Naive thymus-derived CD4-positive, alpha-beta T cell (primary cell): ENCODE data around the gene NFATC3. TPM values are rescaled to one million over a fixed set of nuclear protein-coding genes. Genes with fewer than 3 reads are reported as not detected.

Source experiments
- ATAC-seq: fragments of 150-1000 bp; cut with Tn5 transposase; 2 replicates; pipeline ENCODE4 v1.10.0; 2021; ENCODE audit warnings: mild to moderate bottlenecking, moderate library complexity
- CTCF ChIA-PET: fragments of 350-600 bp; sonication (Branson Sonifier 250); formaldehyde crosslinking; loops from one replicate; lab custom pipeline; 2021; ENCODE audit warnings: antibody characterized with exemption; lab: Charles Lee
- POLR2A ChIA-PET: fragments of 350-600 bp; sonication (Branson Sonifier 250); formaldehyde crosslinking; loops from one replicate; lab custom pipeline; 2021; ENCODE audit warnings: antibody characterized with exemption, inconsistent platforms; lab: Charles Lee
- DNase-seq, 9 donors: peaks; one replicate each; pipeline versions ENCODE4 v3.0.0 to v3.0.0-alpha.2; 2020 to 2022; ENCODE audit warnings: mixed read lengths in 1 of 9
- H3K27ac ChIP-seq: one replicate; pipeline ENCODE4 v1.7.0; 2013; ENCODE audit warnings: mild to moderate bottlenecking, low read depth, low read length, moderate library complexity
- H3K27me3 ChIP-seq, 2 donors: one replicate each; pipeline ENCODE4 v1.7.0; 2013; ENCODE audit warnings: low read length in 2 of 2, mild to moderate bottlenecking in 2 of 2, moderate library complexity in 2 of 2; ENCODE audit not compliant: control insufficient read depth in 2 of 2, insufficient read depth in 2 of 2
- H3K36me3 ChIP-seq, 3 experiments: 1 replicate in 2 of 3; 2 replicates in 1 of 3; pipeline ENCODE4 v1.7.0; 2013; ENCODE audit warnings: low read length in 3 of 3, mild to moderate bottlenecking in 3 of 3, moderate library complexity in 1 of 3; ENCODE audit not compliant: insufficient read depth in 3 of 3, control insufficient read depth in 2 of 3
- H3K4me1 ChIP-seq, 2 donors: one replicate each; pipeline ENCODE4 v1.7.0; 2013; ENCODE audit warnings: low read length in 2 of 2, mild to moderate bottlenecking in 2 of 2, moderate library complexity in 1 of 2; ENCODE audit not compliant: control insufficient read depth in 2 of 2, insufficient read depth in 2 of 2
- H3K4me3 ChIP-seq: 2 replicates; pipeline ENCODE4 v1.7.0; 2013; ENCODE audit warnings: mild to moderate bottlenecking, low read length
- H3K9me3 ChIP-seq, 3 experiments: 1 replicate in 2 of 3; 2 replicates in 1 of 3; pipeline ENCODE4 v1.7.0; 2013; ENCODE audit warnings: low read length in 3 of 3; ENCODE audit not compliant: control insufficient read depth in 2 of 3
- H3K27ac Mint-ChIP-seq, 9 donors: one replicate each; pipeline ENCODE4 v1.8.0; 2020 to 2022; ENCODE audit warnings: mixed read lengths in 9 of 9, mild to moderate bottlenecking in 8 of 9, moderate library complexity in 5 of 9, inconsistent platforms in 2 of 9
- H3K27me3 Mint-ChIP-seq, 5 donors: one replicate each; pipeline ENCODE4 v1.8.0; 2021 to 2022; ENCODE audit warnings: mixed read lengths in 5 of 5, mild to moderate bottlenecking in 1 of 5
- H3K36me3 Mint-ChIP-seq, 5 donors: one replicate each; pipeline ENCODE4 v1.8.0; 2020 to 2022; ENCODE audit warnings: mixed read lengths in 5 of 5, mild to moderate bottlenecking in 3 of 5, inconsistent platforms in 1 of 5
- H3K4me1 Mint-ChIP-seq, 7 donors: one replicate each; pipeline ENCODE4 v1.8.0; 2020 to 2022; ENCODE audit warnings: mixed read lengths in 7 of 7, mild to moderate bottlenecking in 3 of 7, inconsistent platforms in 1 of 7
- H3K4me3 Mint-ChIP-seq, 10 donors: one replicate each; pipeline ENCODE4 v1.8.0; 2020 to 2022; ENCODE audit warnings: mild to moderate bottlenecking in 10 of 10, mixed read lengths in 10 of 10, moderate library complexity in 6 of 10, inconsistent platforms in 2 of 10
- H3K9me3 Mint-ChIP-seq, 11 donors: one replicate each; pipeline ENCODE4 v1.8.0; 2020 to 2022; ENCODE audit warnings: mixed read lengths in 11 of 11, mild to moderate bottlenecking in 4 of 11, inconsistent platforms in 1 of 11, moderate library complexity in 1 of 11
- intact Hi-C, 2 donors: fragments of 100-400 bp; cut with micrococcal nuclease; formaldehyde crosslinking; loops; one replicate each; pipeline ENCODE4 v1.15.1; 2023
- polyA plus RNA-seq, 2 donors: library from polyadenylated mRNA; unstranded; fragments of 300-500 nt; fragmentation: Illumina TruSeq; gene quantifications; one replicate each; pipeline ENCODE4 v1.2.3, GENCODE V29; 2021
- total RNA-seq, 6 experiments: library from RNA in 5 of 6; stranded (reverse) in 5 of 6; gene quantifications; 1 replicate in 5 of 6; 2 replicates in 1 of 6; pipeline ENCODE4 v1.2.3 and lab custom pipeline; 2021 to 2026

NFATC3 gene
- total and polyA plus RNA-seq, 7 experiments from 2014 or later, result 75.8 to 151 (median 121) TPM

GRCh38 chr16:68064791-68065365, 20.3 kb upstream of the NFATC3 start:
- no peaks in the 10 kb centered on the region for H3K36me3 ChIP-seq
- peaks cover 60 to 86% (median 76%) of the 10 kb centered on the region in 7 donors for H3K4me1 Mint-ChIP-seq
- DNase-seq, result peak; percentile 45 to 72 (median 65)
- ChIA-PET POLR2A (interaction anchor here (0.6 to 17.2 kb wide), 7 partner anchors 19 to 95 kb away, joined by 3 to 300 read pairs (median 4); partner anchors contain the start of gene NFATC3), CTCF (interaction anchor here (0.5 to 6.0 kb wide), 18 partner anchors 15 to 544 kb away, joined by 3 to 30 read pairs (median 4); partner anchors contain the start of genes NFATC3 and NRN1L)
- ATAC-seq, result peak; percentile 84
- intact Hi-C loops, result loop anchor here (1.0 to 5.0 kb wide), 7 partner anchors 19 to 543 kb away; no protein-coding TSS in a partner anchor
- H3K27ac Mint-ChIP-seq, result peak overlapping the region; percentile 65 to 90 (median 83)
- H3K9me3 Mint-ChIP-seq, result no peaks in the 10 kb centered on the region
- H3K36me3 Mint-ChIP-seq, result peaks cover 5 to 41% (median 14%) of the 10 kb centered on the region in 5 donors
- H3K27me3 Mint-ChIP-seq, result no peaks in the 10 kb centered on the region
- H3K27ac ChIP-seq, result peak overlapping the region; percentile 52
- peaks cover 56 to 67% of the 10 kb centered on the region in 2 donors for H3K4me1 ChIP-seq
- no peaks in the 10 kb centered on the region for H3K27me3 ChIP-seq
- peak overlapping the region; percentile 3 to 69 (median 34) for H3K4me3 Mint-ChIP-seq
- H3K4me3 ChIP-seq, result no peak overlapping the region
- no peaks in the 10 kb centered on the region for H3K9me3 ChIP-seq

GRCh38 chr16:68065716-68066305, 19.4 kb upstream of the NFATC3 start:
- Histone ChIP-seq H3K36me3 (no peaks in the 10 kb centered on the region), H3K27ac (peak overlapping the region; percentile 7), H3K4me1 (peaks cover 66 to 70% of the 10 kb centered on the region in 2 donors), H3K4me3 (no peak overlapping the region), H3K27me3 (no peaks in the 10 kb centered on the region), H3K9me3 (no peaks in the 10 kb centered on the region)
- DNase-seq (no peak), ATAC-seq (no peak)
- Mint-ChIP-seq H3K27ac (peak overlapping the region; percentile 32 to 84 (median 69)), H3K36me3 (peaks cover 5 to 41% (median 12%) of the 10 kb centered on the region in 5 donors), H3K4me1 (peaks cover 65 to 92% (median 81%) of the 10 kb centered on the region in 7 donors), H3K9me3 (no peaks in the 10 kb centered on the region), H3K4me3 (peak overlapping the region in 3 of 10 donors; percentile 39 to 44 (median 44)), H3K27me3 (no peaks in the 10 kb centered on the region)
- ChIA-PET CTCF (interaction anchor here (0.5 to 6.0 kb wide), 14 partner anchors 14 to 545 kb away, joined by 3 to 30 read pairs (median 5); partner anchors contain the start of genes NFATC3 and NRN1L), POLR2A (interaction anchor here (0.6 to 17.2 kb wide), 8 partner anchors 11 to 249 kb away, joined by 3 to 300 read pairs (median 4); partner anchors contain the start of gene NFATC3)
- intact Hi-C loops, result loop anchor here in 1 of 2 donors (2.0 kb wide), 1 partner anchor 25 kb away; no protein-coding TSS in a partner anchor

- peak overlapping the region; percentile 31 for H3K27ac ChIP-seq
- peaks cover 0 to 38% (median 4%) of the 10 kb centered on the region in 5 donors for H3K36me3 Mint-ChIP-seq
- H3K27ac Mint-ChIP-seq, result peak overlapping the region in 8 of 9 donors; percentile 36 to 84 (median 73)
- ATAC-seq, result no peak
- peaks cover 70 to 72% of the 10 kb centered on the region in 2 donors for H3K4me1 ChIP-seq
- ChIA-PET POLR2A (interaction anchor here (17.2 kb wide), 1 partner anchor 17 kb away, joined by 300 read pairs; the partner anchor contains the start of gene NFATC3), CTCF (interaction anchor here (0.6 to 6.0 kb wide), 3 partner anchors 14 to 27 kb away, joined by 3 to 30 read pairs (median 5); partner anchors contain the start of gene NFATC3)
- peaks cover 64 to 92% (median 81%) of the 10 kb centered on the region in 7 donors for H3K4me1 Mint-ChIP-seq
- no peak overlapping the region for H3K4me3 Mint-ChIP-seq
- no peaks in the 10 kb centered on the region for H3K36me3 ChIP-seq
- no peak for DNase-seq
- H3K27me3 ChIP-seq, result no peaks in the 10 kb centered on the region
- no peaks in the 10 kb centered on the region for H3K9me3 Mint-ChIP-seq
- intact Hi-C loops, result no loop called here
- no peaks in the 10 kb centered on the region for H3K27me3 Mint-ChIP-seq
- no peaks in the 10 kb centered on the region for H3K9me3 ChIP-seq
- H3K4me3 ChIP-seq, result no peak overlapping the region
Measured at GRCh38 chr16:68066763-68067162, 18.4 kb upstream of the NFATC3 start.

GRCh38 chr16:68068926-68069325, 16.2 kb upstream of the NFATC3 start:
- intact Hi-C loops, result no loop called here
- no peaks in the 10 kb centered on the region for H3K9me3 Mint-ChIP-seq
- no peaks in the 10 kb centered on the region for H3K27me3 ChIP-seq
- no peak overlapping the region for H3K4me3 ChIP-seq
- peaks cover 0 to 39% (median 6%) of the 10 kb centered on the region in 5 donors for H3K36me3 Mint-ChIP-seq
- H3K27ac Mint-ChIP-seq, result peak overlapping the region in 8 of 9 donors; percentile 27 to 88 (median 72)
- no peaks in the 10 kb centered on the region for H3K9me3 ChIP-seq
- peaks cover 68 to 71% of the 10 kb centered on the region in 2 donors for H3K4me1 ChIP-seq
- peaks cover 62 to 89% (median 81%) of the 10 kb centered on the region in 7 donors for H3K4me1 Mint-ChIP-seq
- CTCF ChIA-PET, result interaction anchor here (0.7 to 4.9 kb wide), 7 partner anchors 8 to 392 kb away, joined by 3 to 57 read pairs (median 3); partner anchors contain the start of gene NFATC3
- DNase-seq (no peak), ATAC-seq (no peak)
- H3K36me3 ChIP-seq, result peaks cover 0 to 8% (median 0%) of the 10 kb centered on the region in 3 experiments
- H3K27me3 Mint-ChIP-seq, result no peaks in the 10 kb centered on the region
- H3K4me3 Mint-ChIP-seq, result peak overlapping the region in 3 of 10 donors; percentile 21 to 55 (median 27)
- H3K27ac ChIP-seq, result peak overlapping the region; percentile 59
- POLR2A ChIA-PET, result interaction anchor here (0.7 to 17.2 kb wide), 3 partner anchors 15 to 376 kb away, joined by 3 to 300 read pairs (median 7); partner anchors contain the start of gene NFATC3

GRCh38 chr16:68069511-68070248, 15.5 kb upstream of the NFATC3 start:
- ChIA-PET POLR2A (interaction anchor here (0.6 to 17.2 kb wide), 7 partner anchors 9 to 97 kb away, joined by 3 to 300 read pairs (median 3); partner anchors contain the start of gene NFATC3), CTCF (interaction anchor here (0.6 to 4.9 kb wide), 11 partner anchors 9 to 393 kb away, joined by 3 to 57 read pairs (median 3); partner anchors contain the start of gene NFATC3)
- no peaks in the 10 kb centered on the region for H3K9me3 Mint-ChIP-seq
- H3K27me3 Mint-ChIP-seq, result no peaks in the 10 kb centered on the region
- peak overlapping the region; percentile 69 to 94 (median 85) for H3K27ac Mint-ChIP-seq
- H3K4me3 Mint-ChIP-seq, result peak overlapping the region; percentile 33 to 80 (median 69)
- H3K4me3 ChIP-seq, result peak overlapping the region; percentile 46
- peaks cover 0 to 8% (median 0%) of the 10 kb centered on the region in 3 experiments for H3K36me3 ChIP-seq
- peaks cover 68 to 71% of the 10 kb centered on the region in 2 donors for H3K4me1 ChIP-seq
- no peaks in the 10 kb centered on the region for H3K27me3 ChIP-seq
- DNase-seq, result peak in 7 of 9 donors; percentile 37 to 64 (median 61)
- intact Hi-C loops, result loop anchor here (1.0 to 2.0 kb wide), 3 partner anchors 10 to 16 kb away; partner anchors contain the start of gene NFATC3 (in 2 of the 2)
- peaks cover 63 to 89% (median 81%) of the 10 kb centered on the region in 7 donors for H3K4me1 Mint-ChIP-seq
- peaks cover 0 to 39% (median 10%) of the 10 kb centered on the region in 5 donors for H3K36me3 Mint-ChIP-seq
- peak overlapping the region; percentile 59 for H3K27ac ChIP-seq
- no peaks in the 10 kb centered on the region for H3K9me3 ChIP-seq
- ATAC-seq, result peak; percentile 71
